GF-D8 (cell line): ENCODE results near the gene GRM8.

ENCODE experiments used
- DNase-seq: peaks from one replicate; lab custom pipeline; 2025; lab: John Stamatoyannopoulos, UW

GRM8 gene

GRCh38 chr7:126658684-126659083 lies 594.1 kb downstream of the GRM8 start:
- no peak for DNase-seq

GRCh38 chr7:126657599-126658358 lies 595.0 kb downstream of the GRM8 start:
- DNase-seq = no peak

GRCh38 chr7:126657137-126657536 lies 595.6 kb downstream of the GRM8 start:
- DNase-seq = no peak

- DNase-seq = no peak
Measured at GRCh38 chr7:126656165-126656564, 596.6 kb downstream of the GRM8 start.

- no peak for DNase-seq
Measured at GRCh38 chr7:126637538-126637937, 615.2 kb downstream of the GRM8 start.

GRCh38 chr7:126635545-126635944 lies 617.2 kb downstream of the GRM8 start:
- no peak for DNase-seq

- no peak for DNase-seq
Measured at GRCh38 chr7:126608339-126608776, 644.4 kb downstream of the GRM8 start.

GRCh38 chr7:126606331-126606730 lies 646.4 kb downstream of the GRM8 start:
- no peak for DNase-seq

GRCh38 chr7:126605553-126605952 lies 647.2 kb downstream of the GRM8 start:
- DNase-seq = no peak

GRCh38 chr7:126605056-126605455 lies 647.7 kb downstream of the GRM8 start:
- DNase-seq = no peak

GRCh38 chr7:126589068-126589684 lies 663.6 kb downstream of the GRM8 start:
- no peak for DNase-seq

- DNase-seq = no peak
Measured at GRCh38 chr7:126578338-126578737, 674.4 kb downstream of the GRM8 start.

- no peak for DNase-seq
Measured at GRCh38 chr7:126574276-126575250, 678.2 kb downstream of the GRM8 start.

- DNase-seq = no peak
Measured at GRCh38 chr7:126570845-126571244, 681.9 kb downstream of the GRM8 start.

GRCh38 chr7:126569402-126569801 lies 683.3 kb downstream of the GRM8 start:
- DNase-seq = no peak

GRCh38 chr7:126557271-126557670 lies 695.5 kb downstream of the GRM8 start:
- no peak for DNase-seq

GRCh38 chr7:126541406-126541805 lies 711.3 kb downstream of the GRM8 start:
- DNase-seq = no peak

- DNase-seq = no peak
Measured at GRCh38 chr7:126535176-126535575, 717.6 kb downstream of the GRM8 start.

GRCh38 chr7:126533715-126534114 lies 719.0 kb downstream of the GRM8 start:
- no peak for DNase-seq

- no peak for DNase-seq
Measured at GRCh38 chr7:126529833-126530232, 722.9 kb downstream of the GRM8 start.

GRCh38 chr7:126529254-126529653 lies 723.5 kb downstream of the GRM8 start:
- DNase-seq = no peak

GRCh38 chr7:126525906-126526305 lies 726.8 kb downstream of the GRM8 start:
- DNase-seq = no peak

GRCh38 chr7:126524967-126525366 lies 727.8 kb downstream of the GRM8 start:
- DNase-seq = no peak
